Effector memory CD8-positive, alpha-beta T cell (primary cell): ENCODE results near the gene C10orf90.

Experiments
- ATAC-seq: fragments of 150-1000 bp; cut with Tn5 transposase; replicated peaks from 2 replicates; pipeline ENCODE4 v1.10.0; 2021; ENCODE audit warnings: mild to moderate bottlenecking, moderate library complexity
- DNase-seq, 3 experiments: peaks; one replicate each; pipeline ENCODE4 v3.0.0; 2021
- H3K27ac Mint-ChIP-seq, 2 donors: one replicate each; pipeline ENCODE4 v1.8.0; 2022; ENCODE audit warnings: mild to moderate bottlenecking in 2 of 2, mixed read lengths in 2 of 2, moderate library complexity in 2 of 2
- H3K27me3 Mint-ChIP-seq, 2 donors: one replicate each; pipeline ENCODE4 v1.8.0; 2022; ENCODE audit warnings: mixed read lengths in 2 of 2
- H3K36me3 Mint-ChIP-seq: one replicate; pipeline ENCODE4 v1.8.0; 2022; ENCODE audit warnings: mild to moderate bottlenecking, moderate library complexity, mixed read lengths; ENCODE audit not compliant: insufficient read depth
- H3K4me1 Mint-ChIP-seq, 2 donors: one replicate each; pipeline ENCODE4 v1.8.0; 2022; ENCODE audit warnings: low read depth in 2 of 2, mixed read lengths in 2 of 2
- H3K4me3 Mint-ChIP-seq, 2 donors: one replicate each; pipeline ENCODE4 v1.8.0; 2022; ENCODE audit warnings: mild to moderate bottlenecking in 2 of 2, mixed read lengths in 2 of 2, moderate library complexity in 2 of 2
- H3K9me3 Mint-ChIP-seq, 2 donors: one replicate each; pipeline ENCODE4 v1.8.0; 2022; ENCODE audit warnings: mixed read lengths in 2 of 2

The C10orf90 gene

GRCh38 chr10:126479280-126479895 lies 191.1 kb downstream of the C10orf90 start:
- Mint-ChIP-seq H3K4me1 (peaks cover 0 to 10% of the 10 kb centered on the region in 2 donors), H3K9me3 (peaks cover 6 to 11% of the 10 kb centered on the region in 2 donors), H3K36me3 (no peaks in the 10 kb centered on the region), H3K27me3 (no peaks in the 10 kb centered on the region), H3K27ac (no peak overlapping the region), H3K4me3 (no peak overlapping the region)
- ATAC-seq: no peak
- DNase-seq: no peak

GRCh38 chr10:126478546-126478945 lies 191.9 kb downstream of the C10orf90 start:
- DNase-seq (no peak), ATAC-seq (no peak)
- no peak overlapping the region for H3K27ac Mint-ChIP-seq
- peaks cover 0 to 10% of the 10 kb centered on the region in 2 donors for H3K4me1 Mint-ChIP-seq
- H3K36me3 Mint-ChIP-seq: no peaks in the 10 kb centered on the region
- H3K27me3 Mint-ChIP-seq: no peaks in the 10 kb centered on the region
- no peak overlapping the region for H3K4me3 Mint-ChIP-seq
- H3K9me3 Mint-ChIP-seq: peaks cover 6 to 9% of the 10 kb centered on the region in 2 donors

- peak; percentile 46 for ATAC-seq
- Mint-ChIP-seq H3K27ac (no peak overlapping the region), H3K9me3 (peaks cover 8 to 11% of the 10 kb centered on the region in 2 donors), H3K4me3 (no peak overlapping the region), H3K27me3 (no peaks in the 10 kb centered on the region), H3K4me1 (peaks cover 0 to 9% of the 10 kb centered on the region in 2 donors), H3K36me3 (no peaks in the 10 kb centered on the region)
- no peak for DNase-seq
These were observed 194.2 kb downstream of the C10orf90 start for GRCh38 chr10:126476246-126476645.

- Mint-ChIP-seq H3K27ac (no peak overlapping the region), H3K4me3 (no peak overlapping the region), H3K4me1 (peaks cover 0 to 8% of the 10 kb centered on the region in 2 donors), H3K27me3 (no peaks in the 10 kb centered on the region), H3K9me3 (peaks cover 9 to 10% of the 10 kb centered on the region in 2 donors), H3K36me3 (peaks cover 2% of the 10 kb centered on the region)
- ATAC-seq (no peak), DNase-seq (no peak)
These were observed 195.3 kb downstream of the C10orf90 start for GRCh38 chr10:126475074-126475691.

GRCh38 chr10:126474031-126474430 lies 196.5 kb downstream of the C10orf90 start:
- no peak overlapping the region for H3K4me3 Mint-ChIP-seq
- no peak for DNase-seq
- no peaks in the 10 kb centered on the region for H3K27me3 Mint-ChIP-seq
- H3K27ac Mint-ChIP-seq: no peak overlapping the region
- ATAC-seq: no peak
- H3K9me3 Mint-ChIP-seq: peaks cover 13 to 16% of the 10 kb centered on the region in 2 donors
- peaks cover 0 to 17% of the 10 kb centered on the region in 2 donors for H3K4me1 Mint-ChIP-seq
- H3K36me3 Mint-ChIP-seq: peaks cover 5% of the 10 kb centered on the region

- DNase-seq (no peak), ATAC-seq (no peak)
- Mint-ChIP-seq H3K9me3 (peaks cover 11 to 16% of the 10 kb centered on the region in 2 donors), H3K27me3 (no peaks in the 10 kb centered on the region), H3K4me1 (peaks cover 0 to 24% of the 10 kb centered on the region in 2 donors), H3K36me3 (peaks cover 5% of the 10 kb centered on the region), H3K27ac (peak overlapping the region; percentile 2 to 77), H3K4me3 (no peak overlapping the region)
These were observed 199.5 kb downstream of the C10orf90 start for GRCh38 chr10:126470991-126471390.

- Mint-ChIP-seq H3K4me3 (peak overlapping the region; percentile 34 to 82), H3K27ac (peak overlapping the region in 1 of 2 donors; percentile 77), H3K9me3 (peaks cover 14 to 16% of the 10 kb centered on the region in 2 donors), H3K36me3 (peaks cover 5% of the 10 kb centered on the region), H3K4me1 (peaks cover 0 to 24% of the 10 kb centered on the region in 2 donors), H3K27me3 (no peaks in the 10 kb centered on the region)
- DNase-seq: no peak
- no peak for ATAC-seq
These were observed 200.8 kb downstream of the C10orf90 start for GRCh38 chr10:126469692-126470091.

GRCh38 chr10:126468876-126469643 lies 201.4 kb downstream of the C10orf90 start:
- peaks cover 0 to 24% of the 10 kb centered on the region in 2 donors for H3K4me1 Mint-ChIP-seq
- peaks cover 5% of the 10 kb centered on the region for H3K36me3 Mint-ChIP-seq
- H3K27me3 Mint-ChIP-seq: no peaks in the 10 kb centered on the region
- peak overlapping the region; percentile 27 to 77 for H3K27ac Mint-ChIP-seq
- peaks cover 14 to 16% of the 10 kb centered on the region in 2 donors for H3K9me3 Mint-ChIP-seq
- DNase-seq (peak in 2 of 3 experiments; percentile 48 to 52), ATAC-seq (peak; percentile 92)
- peak overlapping the region in 1 of 2 donors; percentile 82 for H3K4me3 Mint-ChIP-seq

GRCh38 chr10:126468467-126468866 lies 202.0 kb downstream of the C10orf90 start:
- Mint-ChIP-seq H3K4me1 (peaks cover 0 to 24% of the 10 kb centered on the region in 2 donors), H3K36me3 (peaks cover 5% of the 10 kb centered on the region), H3K27ac (peak overlapping the region; percentile 27 to 77), H3K9me3 (peaks cover 14 to 16% of the 10 kb centered on the region in 2 donors), H3K4me3 (peak overlapping the region in 1 of 2 donors; percentile 82), H3K27me3 (no peaks in the 10 kb centered on the region)
- ATAC-seq (no peak), DNase-seq (no peak)

- no peak overlapping the region for H3K27ac Mint-ChIP-seq
- ATAC-seq (no peak), DNase-seq (no peak)
- H3K4me1 Mint-ChIP-seq: peaks cover 0 to 22% of the 10 kb centered on the region in 2 donors
- H3K36me3 Mint-ChIP-seq: peaks cover 3% of the 10 kb centered on the region
- no peak overlapping the region for H3K4me3 Mint-ChIP-seq
- H3K9me3 Mint-ChIP-seq: peaks cover 9 to 24% of the 10 kb centered on the region in 2 donors
- no peaks in the 10 kb centered on the region for H3K27me3 Mint-ChIP-seq
These were observed 204.7 kb downstream of the C10orf90 start for GRCh38 chr10:126465771-126466170.

- DNase-seq (no peak), ATAC-seq (no peak)
- peaks cover 0 to 18% of the 10 kb centered on the region in 2 donors for H3K9me3 Mint-ChIP-seq
- H3K27me3 Mint-ChIP-seq: no peaks in the 10 kb centered on the region
- H3K27ac Mint-ChIP-seq: no peak overlapping the region
- peaks cover 0 to 5% of the 10 kb centered on the region in 2 donors for H3K4me1 Mint-ChIP-seq
- no peaks in the 10 kb centered on the region for H3K36me3 Mint-ChIP-seq
- no peak overlapping the region for H3K4me3 Mint-ChIP-seq
These were observed 207.2 kb downstream of the C10orf90 start for GRCh38 chr10:126463286-126463685.

- ATAC-seq: no peak
- H3K4me1 Mint-ChIP-seq: peaks cover 0 to 4% of the 10 kb centered on the region in 2 donors
- no peak for DNase-seq
These were observed 209.1 kb downstream of the C10orf90 start for GRCh38 chr10:126461289-126461940.

GRCh38 chr10:126459878-126460481 lies 210.5 kb downstream of the C10orf90 start:
- Mint-ChIP-seq H3K4me1 (peaks cover 0 to 6% of the 10 kb centered on the region in 2 donors), H3K36me3 (no peaks in the 10 kb centered on the region), H3K4me3 (peak overlapping the region in 1 of 2 donors; percentile 25), H3K9me3 (peaks cover 0 to 20% of the 10 kb centered on the region in 2 donors), H3K27ac (no peak overlapping the region), H3K27me3 (no peaks in the 10 kb centered on the region)
- peak; percentile 45 for ATAC-seq
- no peak for DNase-seq

More at GRCh38 chr10:126461289-126461940, 209.1 kb downstream of the C10orf90 start:
- Mint-ChIP-seq H3K9me3 (peaks cover 0 to 18% of the 10 kb centered on the region in 2 donors), H3K27me3 (no peaks in the 10 kb centered on the region), H3K4me3 (no peak overlapping the region), H3K27ac (no peak overlapping the region), H3K36me3 (no peaks in the 10 kb centered on the region)
